Hepatocyte (in vitro differentiated cells): ENCODE data around the gene SRPK2.

Experiments
- CTCF ChIP-seq: fragments of 200-600 bp; sonication (generic); IDR thresholded peaks from 2 replicates; pipeline ENCODE4 v1.5.1; 2016; ENCODE audit warnings: antibody characterized with exemption, mild to moderate bottlenecking; ENCODE audit not compliant: poor library complexity
- EZH2 ChIP-seq: fragments of 200-600 bp; sonication (generic); IDR thresholded peaks from 2 replicates; pipeline ENCODE4 v1.6.1; 2016; ENCODE audit warnings: antibody characterized with exemption, mild to moderate bottlenecking, borderline replicate concordance

GRCh38 chr7:105346593-105347322 lies 42.0 kb downstream of the SRPK2 start:
- no peak for TF ChIP-seq CTCF
- TF ChIP-seq EZH2, result no peak
